HepG2 (cell line): Measurements from ENCODE around the gene ATRN. TPM values are rescaled to one million over a fixed set of nuclear protein-coding genes. Genes with fewer than 3 reads are reported as not detected.

ENCODE experiments used
- ATAC-seq: fragments of 200-7000 bp; cut with Tn5 transposase; 3 replicates; pipeline ENCODE4 v1.9.1; 2020; ENCODE audit warnings: mild to moderate bottlenecking, moderate library complexity
- BruUV-seq: library from RNA; stranded (reverse); fragments of 400-500 nt; replicated peaks from 2 replicates; lab custom pipeline; 2021; lab: Mats Ljungman, UMichigan
- CTCF ChIA-PET: fragments of 300-600 bp; formaldehyde crosslinking; extraction: SDS; loops from one replicate; lab custom pipeline; 2021; ENCODE audit warnings: low total read pairs, inconsistent platforms, low intra/inter-chr PET ratio; lab: Yijun Ruan, JAX
- POLR2A ChIA-PET: fragments of 350-600 bp; sonication (Branson Sonifier 250); formaldehyde crosslinking; loops from one replicate; lab custom pipeline; 2020; ENCODE audit warnings: antibody characterized with exemption, inconsistent platforms; lab: Yijun Ruan, JAX
- DNase-seq: peaks from one replicate; pipeline ENCODE4 v3.0.0-alpha.2; 2015; ENCODE audit warnings: low spot score
- FAIRE-seq: peaks from 3 replicates; lab custom pipeline; 2011; peaks lifted over from hg19 to GRCh38; lab: Jason Lieb, UNC
- H2AFZ ChIP-seq: one replicate; pipeline ENCODE4 v1.6.1; 2011; ENCODE audit warnings: low read length, inconsistent platforms
- H3K27ac ChIP-seq: fragments of 300-600 bp; 3 replicates; pipeline ENCODE4 v1.8.0; 2011; ENCODE audit warnings: mixed run types, mild to moderate bottlenecking, mixed read lengths, low read length, inconsistent platforms; ENCODE audit not compliant: insufficient read depth; ENCODE audit errors: extremely low read length
- H3K27me3 ChIP-seq, 2 experiments: fragments of 200-600 bp in 1 of 2; 2 replicates in 1 of 2; 3 replicates in 1 of 2; pipeline versions ENCODE4 v1.6.0 to v1.8.0; 2011; ENCODE audit warnings: low read length in 2 of 2, mild to moderate bottlenecking in 2 of 2, moderate library complexity in 2 of 2, inconsistent platforms in 1 of 2; ENCODE audit not compliant: insufficient read depth in 2 of 2, control insufficient read depth in 1 of 2
- H3K36me3 ChIP-seq, 2 experiments: fragments of 200-600 bp in 1 of 2; replicated peaks in 1 of 2; 2 replicates in 1 of 2; 3 replicates in 1 of 2; pipeline versions ENCODE4 v1.5.1 to v1.8.0; 2011; ENCODE audit warnings: low read length in 2 of 2, inconsistent platforms in 1 of 2; ENCODE audit not compliant: insufficient read depth in 2 of 2, control insufficient read depth in 1 of 2
- H3K4me1 ChIP-seq: 2 replicates; pipeline ENCODE4 v1.5.1; 2012; ENCODE audit warnings: low read length, inconsistent platforms; ENCODE audit not compliant: insufficient read depth
- H3K4me2 ChIP-seq: 2 replicates; pipeline ENCODE4 v1.6.0; 2011; ENCODE audit warnings: low read depth, low read length, inconsistent platforms
- H3K4me3 ChIP-seq, 3 experiments: fragments of 200-600 bp in 1 of 3; sonication (generic), shearing (Covaris generic) in 1 of 3; replicated peaks in 1 of 3; 2 replicates each; pipeline ENCODE4 v1.5.1; 2011 to 2016; ENCODE audit warnings: low read length in 3 of 3, inconsistent platforms in 2 of 3, low read depth in 2 of 3, mild to moderate bottlenecking in 2 of 3, control low read depth in 1 of 3, mixed read lengths in 1 of 3; ENCODE audit not compliant: insufficient read depth in 1 of 3
- H3K79me2 ChIP-seq: one replicate; pipeline ENCODE4 v1.6.1; 2011; ENCODE audit warnings: low read length, inconsistent platforms; ENCODE audit not compliant: insufficient read depth
- H3K9ac ChIP-seq: 2 replicates; pipeline ENCODE4 v1.6.0; 2011; ENCODE audit warnings: mild to moderate bottlenecking, low read depth, low read length, inconsistent platforms; ENCODE audit not compliant: insufficient read depth
- H3K9me3 ChIP-seq: 2 replicates; pipeline ENCODE4 v1.5.1; 2012; ENCODE audit warnings: mild to moderate bottlenecking, low read length
- H4K20me1 ChIP-seq: 2 replicates; pipeline ENCODE4 v1.6.0; 2011; ENCODE audit warnings: inconsistent platforms, mild to moderate bottlenecking, low read length, moderate library complexity; ENCODE audit not compliant: insufficient read depth
- REXO4 ChIP-seq: sonication (generic); formaldehyde crosslinking; IDR thresholded peaks from 2 replicates; pipeline ENCODE4 v1.8.0; 2022; ENCODE audit warnings: missing genetic modification reagents, mild to moderate bottlenecking, borderline replicate concordance
- SAFB2 ChIP-seq: sonication (generic); formaldehyde crosslinking; IDR thresholded peaks from 2 replicates; pipeline ENCODE4 v1.5.1; 2020; ENCODE audit warnings: missing genetic modification reagents, low read depth, mild to moderate bottlenecking, borderline replicate concordance
- ZFP82 ChIP-seq: sonication (generic); formaldehyde crosslinking; IDR thresholded peaks from 2 replicates; pipeline ENCODE4 v1.5.1; 2020; ENCODE audit warnings: mild to moderate bottlenecking, missing genetic modification reagents, borderline replicate concordance
- ZNF883 ChIP-seq: sonication (generic); formaldehyde crosslinking; IDR thresholded peaks from 2 replicates; pipeline ENCODE4 v1.5.1; 2020; ENCODE audit warnings: mild to moderate bottlenecking, missing genetic modification reagents; ENCODE audit errors: not compliant biosample characterization
- ZSCAN9 ChIP-seq: IDR thresholded peaks from 2 replicates; pipeline ENCODE4 v1.6.1; 2016; ENCODE audit warnings: borderline replicate concordance
- WGBS: methylation state at CpG from one replicate; pipeline ENCODE4 v1.1.6; 2017; ENCODE audit warnings: low lambda C conversion rate; 5-methylcytosine and 5-hydroxymethylcytosine counted together
- in situ Hi-C: cut with HindIII; loops from 2 replicates; pipeline ENCODE4 v1.10.0; 2017; ENCODE audit warnings: low pct_unique_long_range_greater_than_20kb; ENCODE audit not compliant: extremely low pct_ligation_motif_present
- intact Hi-C: fragments of 100-400 bp; cut with micrococcal nuclease; formaldehyde crosslinking; loops from one replicate; pipeline ENCODE4 v1.10.0; 2022; ENCODE audit not compliant: unreplicated experiment
- polyA plus RNA-seq, 8 experiments: library from polyadenylated mRNA; depleted of rRNA in 3 of 8; stranded (reverse) in 7 of 8; unstranded in 1 of 8; fragments of >200 nt; fragmentation: Illumina TruSeq in 4 of 8; extraction: Trizol in 4 of 8; gene quantifications; 2 replicates each; pipeline versions ENCODE4 v1.2.1 to v1.2.3, GENCODE V29; 2011 to 2016; ENCODE audit warnings: low read depth in 4 of 8, missing spikeins in 1 of 8, mixed read lengths in 1 of 8; ENCODE audit not compliant: insufficient read depth in 1 of 8
- total RNA-seq, 5 experiments: library from RNA; depleted of rRNA; stranded (reverse); fragments of >200 nt; fragmentation: Illumina TruSeq; extraction: Trizol; gene quantifications; 2 replicates each; pipeline ENCODE4 v1.2.3, GENCODE V29; 2016; ENCODE audit warnings: low read depth in 1 of 5
- TF ChIP-seq, protein P1 (sequence below): sonication (generic); formaldehyde crosslinking; IDR thresholded peaks from 2 replicates; pipeline ENCODE4 v1.5.1; 2020; ENCODE audit warnings: mild to moderate bottlenecking, missing genetic modification reagents, moderate library complexity
- TF ChIP-seq, protein P2 (sequence below): sonication (generic); formaldehyde crosslinking; IDR thresholded peaks from 2 replicates; pipeline ENCODE4 v1.8.1; 2023; ENCODE audit warnings: mild to moderate bottlenecking, missing genetic modification reagents
- TF ChIP-seq, protein P3 (sequence below): sonication (generic); formaldehyde crosslinking; IDR thresholded peaks from 2 replicates; pipeline ENCODE4 v1.5.0; 2020; ENCODE audit warnings: mild to moderate bottlenecking, missing genetic modification reagents, borderline replicate concordance
- TF ChIP-seq, protein P4 (sequence below): sonication (generic); formaldehyde crosslinking; IDR thresholded peaks from 2 replicates; pipeline ENCODE4 v1.4.0; 2020; ENCODE audit warnings: missing genetic modification reagents, borderline replicate concordance

The ATRN gene
- total and polyA plus RNA-seq, 2 of the 13 experiments (the other 11 are each of a cell fraction or from before 2014, with no cell fraction given): 44.2 to 81.1 TPM

DNA sequence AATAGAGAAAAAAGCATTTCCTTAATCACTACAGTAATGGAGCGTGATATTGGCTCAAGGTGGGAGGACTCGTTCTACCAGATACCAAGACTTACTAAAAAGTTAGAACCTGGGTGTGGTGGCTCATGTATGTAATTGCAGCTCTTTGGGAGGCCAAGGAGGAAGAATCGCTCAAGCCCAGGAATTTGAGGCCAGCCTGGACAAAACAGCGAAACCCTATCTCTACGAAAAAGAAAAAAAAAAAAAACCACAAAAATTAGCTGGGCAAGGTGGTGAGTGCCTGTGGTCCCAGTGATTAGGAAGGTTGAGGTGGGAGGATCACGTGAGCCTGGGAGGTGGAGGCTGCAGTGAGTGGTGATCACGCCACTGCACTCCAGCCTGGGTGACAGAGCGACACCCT is 24.0 kb upstream of the ATRN start (continued):
- TF ChIP-seq, protein P1, sequence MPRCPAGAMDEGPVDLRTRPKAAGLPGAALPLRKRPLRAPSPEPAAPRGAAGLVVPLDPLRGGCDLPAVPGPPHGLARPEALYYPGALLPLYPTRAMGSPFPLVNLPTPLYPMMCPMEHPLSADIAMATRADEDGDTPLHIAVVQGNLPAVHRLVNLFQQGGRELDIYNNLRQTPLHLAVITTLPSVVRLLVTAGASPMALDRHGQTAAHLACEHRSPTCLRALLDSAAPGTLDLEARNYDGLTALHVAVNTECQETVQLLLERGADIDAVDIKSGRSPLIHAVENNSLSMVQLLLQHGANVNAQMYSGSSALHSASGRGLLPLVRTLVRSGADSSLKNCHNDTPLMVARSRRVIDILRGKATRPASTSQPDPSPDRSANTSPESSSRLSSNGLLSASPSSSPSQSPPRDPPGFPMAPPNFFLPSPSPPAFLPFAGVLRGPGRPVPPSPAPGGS (CRISPR knock-in tag): no peak
- TF ChIP-seq ZNF883 (CRISPR knock-in tag) (no peak), SAFB2 (no peak)
- TF ChIP-seq, protein P2, sequence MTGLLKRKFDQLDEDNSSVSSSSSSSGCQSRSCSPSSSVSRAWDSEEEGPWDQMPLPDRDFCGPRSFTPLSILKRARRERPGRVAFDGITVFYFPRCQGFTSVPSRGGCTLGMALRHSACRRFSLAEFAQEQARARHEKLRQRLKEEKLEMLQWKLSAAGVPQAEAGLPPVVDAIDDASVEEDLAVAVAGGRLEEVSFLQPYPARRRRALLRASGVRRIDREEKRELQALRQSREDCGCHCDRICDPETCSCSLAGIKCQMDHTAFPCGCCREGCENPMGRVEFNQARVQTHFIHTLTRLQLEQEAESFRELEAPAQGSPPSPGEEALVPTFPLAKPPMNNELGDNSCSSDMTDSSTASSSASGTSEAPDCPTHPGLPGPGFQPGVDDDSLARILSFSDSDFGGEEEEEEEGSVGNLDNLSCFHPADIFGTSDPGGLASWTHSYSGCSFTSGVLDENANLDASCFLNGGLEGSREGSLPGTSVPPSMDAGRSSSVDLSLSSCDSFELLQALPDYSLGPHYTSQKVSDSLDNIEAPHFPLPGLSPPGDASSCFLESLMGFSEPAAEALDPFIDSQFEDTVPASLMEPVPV: no peak

DNA sequence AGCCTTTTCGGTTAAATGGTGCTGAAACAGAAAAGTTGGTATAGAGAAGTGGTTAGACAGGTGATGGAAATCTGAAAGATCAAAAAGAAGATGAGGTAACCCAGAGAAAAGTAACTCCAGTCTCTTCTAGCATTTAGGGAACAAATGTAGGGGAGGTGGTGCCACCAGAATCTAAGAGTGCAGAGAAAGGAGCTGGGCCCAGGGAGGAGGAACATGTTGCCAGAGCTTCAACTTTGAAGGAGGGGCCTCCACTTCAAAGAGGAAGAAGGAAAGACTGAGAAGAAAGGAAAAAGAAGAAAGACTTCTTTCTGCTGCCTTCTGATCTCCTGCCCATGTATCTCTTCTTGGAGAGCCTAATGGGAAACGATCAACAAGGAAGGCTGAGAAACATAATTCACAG is 23.5 kb upstream of the ATRN start:
- Histone ChIP-seq H3K36me3 (no peaks in the 10 kb centered on the region), H3K79me2 (no peaks in the 10 kb centered on the region), H3K9ac (no peak overlapping the region), H3K4me2 (no peak overlapping the region), H3K27ac (no peak overlapping the region), H3K27me3 (peaks cover 0 to 3% of the 10 kb centered on the region in 2 experiments; a peak in 2 of 5 replicates), H4K20me1 (no peaks in the 10 kb centered on the region), H3K4me3 (no peak overlapping the region), H3K4me1 (no peaks in the 10 kb centered on the region), H3K9me3 (no peaks in the 10 kb centered on the region), H2AFZ (no peak overlapping the region)
- ATAC-seq (no peak), FAIRE-seq (no peak), DNase-seq (no peak)
- WGBS: 42% methylated on average over 2 of the region's 2 CpGs
- ChIA-PET CTCF (no interaction called here), POLR2A (no interaction called here)
- in situ Hi-C loops: no loop called here
- intact Hi-C loops: no loop called here
- BruUV-seq: no TSS peak
- TF ChIP-seq ZSCAN9 (CRISPR knock-in tag) (no peak), ZFP82 (no peak), REXO4 (CRISPR knock-in tag) (no peak)
- TF ChIP-seq, protein P3, sequence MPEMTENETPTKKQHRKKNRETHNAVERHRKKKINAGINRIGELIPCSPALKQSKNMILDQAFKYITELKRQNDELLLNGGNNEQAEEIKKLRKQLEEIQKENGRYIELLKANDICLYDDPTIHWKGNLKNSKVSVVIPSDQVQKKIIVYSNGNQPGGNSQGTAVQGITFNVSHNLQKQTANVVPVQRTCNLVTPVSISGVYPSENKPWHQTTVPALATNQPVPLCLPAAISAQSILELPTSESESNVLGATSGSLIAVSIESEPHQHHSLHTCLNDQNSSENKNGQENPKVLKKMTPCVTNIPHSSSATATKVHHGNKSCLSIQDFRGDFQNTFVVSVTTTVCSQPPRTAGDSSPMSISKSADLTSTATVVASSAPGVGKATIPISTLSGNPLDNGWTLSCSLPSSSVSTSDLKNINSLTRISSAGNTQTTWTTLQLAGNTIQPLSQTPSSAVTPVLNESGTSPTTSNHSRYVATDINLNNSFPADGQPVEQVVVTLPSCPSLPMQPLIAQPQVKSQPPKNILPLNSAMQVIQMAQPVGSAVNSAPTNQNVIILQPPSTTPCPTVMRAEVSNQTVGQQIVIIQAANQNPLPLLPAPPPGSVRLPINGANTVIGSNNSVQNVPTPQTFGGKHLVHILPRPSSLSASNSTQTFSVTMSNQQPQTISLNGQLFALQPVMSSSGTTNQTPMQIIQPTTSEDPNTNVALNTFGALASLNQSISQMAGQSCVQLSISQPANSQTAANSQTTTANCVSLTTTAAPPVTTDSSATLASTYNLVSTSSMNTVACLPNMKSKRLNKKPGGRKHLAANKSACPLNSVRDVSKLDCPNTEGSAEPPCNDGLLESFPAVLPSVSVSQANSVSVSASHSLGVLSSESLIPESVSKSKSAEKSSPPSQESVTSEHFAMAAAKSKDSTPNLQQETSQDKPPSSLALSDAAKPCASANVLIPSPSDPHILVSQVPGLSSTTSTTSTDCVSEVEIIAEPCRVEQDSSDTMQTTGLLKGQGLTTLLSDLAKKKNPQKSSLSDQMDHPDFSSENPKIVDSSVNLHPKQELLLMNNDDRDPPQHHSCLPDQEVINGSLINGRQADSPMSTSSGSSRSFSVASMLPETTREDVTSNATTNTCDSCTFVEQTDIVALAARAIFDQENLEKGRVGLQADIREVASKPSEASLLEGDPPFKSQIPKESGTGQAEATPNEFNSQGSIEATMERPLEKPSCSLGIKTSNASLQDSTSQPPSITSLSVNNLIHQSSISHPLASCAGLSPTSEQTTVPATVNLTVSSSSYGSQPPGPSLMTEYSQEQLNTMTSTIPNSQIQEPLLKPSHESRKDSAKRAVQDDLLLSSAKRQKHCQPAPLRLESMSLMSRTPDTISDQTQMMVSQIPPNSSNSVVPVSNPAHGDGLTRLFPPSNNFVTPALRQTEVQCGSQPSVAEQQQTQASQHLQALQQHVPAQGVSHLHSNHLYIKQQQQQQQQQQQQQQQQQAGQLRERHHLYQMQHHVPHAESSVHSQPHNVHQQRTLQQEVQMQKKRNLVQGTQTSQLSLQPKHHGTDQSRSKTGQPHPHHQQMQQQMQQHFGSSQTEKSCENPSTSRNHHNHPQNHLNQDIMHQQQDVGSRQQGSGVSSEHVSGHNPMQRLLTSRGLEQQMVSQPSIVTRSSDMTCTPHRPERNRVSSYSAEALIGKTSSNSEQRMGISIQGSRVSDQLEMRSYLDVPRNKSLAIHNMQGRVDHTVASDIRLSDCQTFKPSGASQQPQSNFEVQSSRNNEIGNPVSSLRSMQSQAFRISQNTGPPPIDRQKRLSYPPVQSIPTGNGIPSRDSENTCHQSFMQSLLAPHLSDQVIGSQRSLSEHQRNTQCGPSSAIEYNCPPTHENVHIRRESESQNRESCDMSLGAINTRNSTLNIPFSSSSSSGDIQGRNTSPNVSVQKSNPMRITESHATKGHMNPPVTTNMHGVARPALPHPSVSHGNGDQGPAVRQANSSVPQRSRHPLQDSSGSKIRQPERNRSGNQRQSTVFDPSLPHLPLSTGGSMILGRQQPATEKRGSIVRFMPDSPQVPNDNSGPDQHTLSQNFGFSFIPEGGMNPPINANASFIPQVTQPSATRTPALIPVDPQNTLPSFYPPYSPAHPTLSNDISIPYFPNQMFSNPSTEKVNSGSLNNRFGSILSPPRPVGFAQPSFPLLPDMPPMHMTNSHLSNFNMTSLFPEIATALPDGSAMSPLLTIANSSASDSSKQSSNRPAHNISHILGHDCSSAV (CRISPR knock-in tag): no peak
- TF ChIP-seq, protein P4, sequence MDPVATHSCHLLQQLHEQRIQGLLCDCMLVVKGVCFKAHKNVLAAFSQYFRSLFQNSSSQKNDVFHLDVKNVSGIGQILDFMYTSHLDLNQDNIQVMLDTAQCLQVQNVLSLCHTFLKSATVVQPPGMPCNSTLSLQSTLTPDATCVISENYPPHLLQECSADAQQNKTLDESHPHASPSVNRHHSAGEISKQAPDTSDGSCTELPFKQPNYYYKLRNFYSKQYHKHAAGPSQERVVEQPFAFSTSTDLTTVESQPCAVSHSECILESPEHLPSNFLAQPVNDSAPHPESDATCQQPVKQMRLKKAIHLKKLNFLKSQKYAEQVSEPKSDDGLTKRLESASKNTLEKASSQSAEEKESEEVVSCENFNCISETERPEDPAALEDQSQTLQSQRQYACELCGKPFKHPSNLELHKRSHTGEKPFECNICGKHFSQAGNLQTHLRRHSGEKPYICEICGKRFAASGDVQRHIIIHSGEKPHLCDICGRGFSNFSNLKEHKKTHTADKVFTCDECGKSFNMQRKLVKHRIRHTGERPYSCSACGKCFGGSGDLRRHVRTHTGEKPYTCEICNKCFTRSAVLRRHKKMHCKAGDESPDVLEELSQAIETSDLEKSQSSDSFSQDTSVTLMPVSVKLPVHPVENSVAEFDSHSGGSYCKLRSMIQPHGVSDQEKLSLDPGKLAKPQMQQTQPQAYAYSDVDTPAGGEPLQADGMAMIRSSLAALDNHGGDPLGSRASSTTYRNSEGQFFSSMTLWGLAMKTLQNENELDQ: no peak
